Nephron progenitor cell (in vitro differentiated cells): ENCODE data around the gene TMEM176A.

Experiments used
- DNase-seq: peaks from one replicate; pipeline ENCODE4 v3.0.0; 2021
- H3K27ac Mint-ChIP-seq: 2 replicates; pipeline ENCODE4 v1.8.0; 2021; ENCODE audit warnings: mild to moderate bottlenecking, moderate library complexity, mixed read lengths
- H3K27me3 Mint-ChIP-seq: 2 replicates; pipeline ENCODE4 v1.8.0; 2021; ENCODE audit warnings: mild to moderate bottlenecking, low read depth, mixed read lengths; ENCODE audit not compliant: poor library complexity
- H3K36me3 Mint-ChIP-seq: 2 replicates; pipeline ENCODE4 v1.8.0; 2021; ENCODE audit warnings: low read depth, mixed read lengths
- H3K4me1 Mint-ChIP-seq: 2 replicates; pipeline ENCODE4 v1.8.0; 2021; ENCODE audit warnings: mixed read lengths
- H3K4me3 Mint-ChIP-seq: 2 replicates; pipeline ENCODE4 v1.8.0; 2021; ENCODE audit warnings: mild to moderate bottlenecking, moderate library complexity, mixed read lengths
- H3K9me3 Mint-ChIP-seq: 2 replicates; pipeline ENCODE4 v1.8.0; 2021; ENCODE audit warnings: mild to moderate bottlenecking, moderate library complexity, mixed read lengths
- CTCF ChIP-seq: fragments of 200-600 bp; sonication (generic); IDR thresholded peaks from 2 replicates; pipeline ENCODE4 v1.5.0; 2021; ENCODE audit warnings: antibody characterized with exemption

TMEM176A gene

GRCh38 chr7:150820148-150820547 is 19.6 kb downstream of the TMEM176A start:
- TF ChIP-seq CTCF: no peak
- no peak overlapping the region for H3K27ac Mint-ChIP-seq
- peaks cover 7% of the 10 kb centered on the region for H3K27me3 Mint-ChIP-seq
- H3K36me3 Mint-ChIP-seq: peaks cover 16% of the 10 kb centered on the region
- no peak for DNase-seq
- H3K9me3 Mint-ChIP-seq: peaks cover 40% of the 10 kb centered on the region
- no peak overlapping the region for H3K4me3 Mint-ChIP-seq
- H3K4me1 Mint-ChIP-seq: no peaks in the 10 kb centered on the region

GRCh38 chr7:150820578-150821198 is 20.1 kb downstream of the TMEM176A start:
- no peak for DNase-seq
- Mint-ChIP-seq H3K4me3 (no peak overlapping the region), H3K27ac (peak overlapping the region; percentile 68), H3K27me3 (peaks cover 7% of the 10 kb centered on the region), H3K4me1 (no peaks in the 10 kb centered on the region), H3K9me3 (peaks cover 34% of the 10 kb centered on the region), H3K36me3 (peaks cover 17% of the 10 kb centered on the region)
- TF ChIP-seq CTCF: no peak

GRCh38 chr7:150823043-150823442 is 22.5 kb downstream of the TMEM176A start:
- H3K36me3 Mint-ChIP-seq: peaks cover 10% of the 10 kb centered on the region
- peaks cover 9% of the 10 kb centered on the region for H3K27me3 Mint-ChIP-seq
- H3K4me3 Mint-ChIP-seq: no peak overlapping the region
- DNase-seq: no peak
- no peak for TF ChIP-seq CTCF
- H3K4me1 Mint-ChIP-seq: no peaks in the 10 kb centered on the region
- H3K9me3 Mint-ChIP-seq: peaks cover 12% of the 10 kb centered on the region
- no peak overlapping the region for H3K27ac Mint-ChIP-seq

GRCh38 chr7:150823484-150824126 is 23.0 kb downstream of the TMEM176A start:
- H3K27ac Mint-ChIP-seq: no peak overlapping the region
- no peak for DNase-seq
- H3K4me1 Mint-ChIP-seq: no peaks in the 10 kb centered on the region
- no peak for TF ChIP-seq CTCF
- no peak overlapping the region for H3K4me3 Mint-ChIP-seq
- peaks cover 12% of the 10 kb centered on the region for H3K27me3 Mint-ChIP-seq
- H3K9me3 Mint-ChIP-seq: peaks cover 12% of the 10 kb centered on the region
- H3K36me3 Mint-ChIP-seq: peaks cover 10% of the 10 kb centered on the region

- H3K27me3 Mint-ChIP-seq: peaks cover 5% of the 10 kb centered on the region
- no peak overlapping the region for H3K4me3 Mint-ChIP-seq
- no peak for DNase-seq
- TF ChIP-seq CTCF: no peak
- no peak overlapping the region for H3K27ac Mint-ChIP-seq
- peaks cover 10% of the 10 kb centered on the region for H3K36me3 Mint-ChIP-seq
- H3K9me3 Mint-ChIP-seq: peaks cover 12% of the 10 kb centered on the region
- peaks cover 6% of the 10 kb centered on the region for H3K4me1 Mint-ChIP-seq
Observed at GRCh38 chr7:150824379-150825177, 24.0 kb downstream of the TMEM176A start.
